ENCODE measurements around the gene FCAMR. TPM values are rescaled to one million over a fixed set of nuclear protein-coding genes. Genes with fewer than 3 reads are reported as not detected.

Gene FCAMR
- total RNA-seq, 1 donor from 2014 or later: not detected

DNA sequence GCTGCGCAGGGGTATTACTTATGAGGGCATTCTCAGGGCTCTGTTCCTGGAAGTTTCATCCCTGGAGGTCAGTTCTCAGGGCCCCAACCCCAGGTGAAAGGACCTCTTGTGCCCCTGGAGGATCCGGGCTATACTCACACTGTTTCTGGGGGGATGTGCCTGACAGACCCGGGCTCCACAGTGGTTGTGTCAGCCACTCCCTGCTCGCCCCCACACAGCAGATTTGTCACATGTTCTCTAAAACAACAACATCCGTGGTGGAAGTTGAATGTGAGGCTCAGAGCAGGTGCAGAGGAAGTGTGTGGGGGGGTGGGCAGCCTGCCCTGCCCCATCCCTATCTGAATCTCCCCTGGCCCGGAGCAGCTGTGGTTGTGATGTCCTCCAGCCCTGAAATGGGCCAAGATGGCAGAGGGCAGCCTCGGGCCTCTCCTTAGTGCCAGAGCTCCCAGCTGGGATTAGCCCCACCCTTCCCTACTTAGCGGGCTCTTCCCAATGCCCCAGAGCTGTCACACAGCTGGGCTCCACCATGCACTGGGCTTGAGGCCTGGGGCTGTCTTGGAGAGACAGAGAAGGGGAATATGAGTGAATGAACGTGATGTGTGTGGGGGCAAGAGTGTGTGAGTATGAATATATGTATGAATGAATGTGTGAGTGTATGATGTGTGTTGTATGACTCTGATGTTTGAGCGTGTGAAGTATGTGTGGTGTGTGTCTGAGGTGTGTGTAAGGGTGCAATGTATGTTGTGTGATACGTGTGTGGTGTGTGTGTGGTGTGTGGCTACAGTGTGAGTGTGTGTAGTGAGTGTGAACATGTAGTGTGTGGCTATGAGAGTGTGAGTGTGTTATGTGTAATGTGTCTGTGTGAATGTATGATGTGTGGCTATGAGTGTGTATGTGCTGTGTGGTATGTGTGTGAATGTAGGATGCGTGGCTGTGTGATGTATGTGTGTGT is 47.0 kb downstream of the FCAMR start:
- Histone ChIP-seq H3K4me3 (ENCODE audit: low read depth, low read length) (no peak overlapping the region), H3K27me3 (ENCODE audit: control insufficient read depth, insufficient read depth, low read length) (no peaks in the 10 kb centered on the region), H3K36me3 (ENCODE audit: control insufficient read depth, insufficient read depth, low read length) (no peaks in the 10 kb centered on the region)
- no peak for DNase-seq (ENCODE audit: low read depth)
- TF ChIP-seq, protein P1, sequence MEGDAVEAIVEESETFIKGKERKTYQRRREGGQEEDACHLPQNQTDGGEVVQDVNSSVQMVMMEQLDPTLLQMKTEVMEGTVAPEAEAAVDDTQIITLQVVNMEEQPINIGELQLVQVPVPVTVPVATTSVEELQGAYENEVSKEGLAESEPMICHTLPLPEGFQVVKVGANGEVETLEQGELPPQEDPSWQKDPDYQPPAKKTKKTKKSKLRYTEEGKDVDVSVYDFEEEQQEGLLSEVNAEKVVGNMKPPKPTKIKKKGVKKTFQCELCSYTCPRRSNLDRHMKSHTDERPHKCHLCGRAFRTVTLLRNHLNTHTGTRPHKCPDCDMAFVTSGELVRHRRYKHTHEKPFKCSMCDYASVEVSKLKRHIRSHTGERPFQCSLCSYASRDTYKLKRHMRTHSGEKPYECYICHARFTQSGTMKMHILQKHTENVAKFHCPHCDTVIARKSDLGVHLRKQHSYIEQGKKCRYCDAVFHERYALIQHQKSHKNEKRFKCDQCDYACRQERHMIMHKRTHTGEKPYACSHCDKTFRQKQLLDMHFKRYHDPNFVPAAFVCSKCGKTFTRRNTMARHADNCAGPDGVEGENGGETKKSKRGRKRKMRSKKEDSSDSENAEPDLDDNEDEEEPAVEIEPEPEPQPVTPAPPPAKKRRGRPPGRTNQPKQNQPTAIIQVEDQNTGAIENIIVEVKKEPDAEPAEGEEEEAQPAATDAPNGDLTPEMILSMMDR (IDR thresholded peaks at IDR 0.05; ENCODE audit: insufficient read depth, low read length, poor library complexity, severe bottlenecking): no peak

DNA sequence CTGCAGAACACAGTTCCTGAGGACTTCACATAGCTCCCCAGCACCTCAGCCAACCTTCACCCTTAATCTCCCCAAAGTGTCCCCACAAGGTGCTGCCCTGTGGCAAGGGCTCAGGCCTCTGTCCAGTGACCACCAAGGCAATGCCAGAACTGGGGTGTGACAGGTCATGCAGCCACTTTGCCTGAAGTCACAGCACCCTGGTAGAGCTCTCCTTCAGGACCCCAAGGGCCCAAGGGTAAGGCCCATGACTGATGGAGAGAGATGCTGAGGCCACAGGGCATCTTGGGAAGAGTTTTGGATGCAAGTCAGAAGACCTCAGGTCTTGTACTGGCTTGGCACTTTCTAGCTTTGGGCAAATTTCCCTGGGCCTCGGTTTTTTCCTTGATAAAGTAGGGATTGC is 47.7 kb downstream of the FCAMR start:
- TF ChIP-seq, protein P1 (IDR thresholded peaks at IDR 0.05; ENCODE audit: insufficient read depth, low read length, poor library complexity, severe bottlenecking): no peak
- Histone ChIP-seq H3K27me3 (ENCODE audit: control insufficient read depth, insufficient read depth, low read length) (no peaks in the 10 kb centered on the region), H3K36me3 (ENCODE audit: control insufficient read depth, insufficient read depth, low read length) (no peaks in the 10 kb centered on the region), H3K4me3 (ENCODE audit: low read depth, low read length) (no peak overlapping the region)
- no peak for DNase-seq (ENCODE audit: low read depth)

DNA sequence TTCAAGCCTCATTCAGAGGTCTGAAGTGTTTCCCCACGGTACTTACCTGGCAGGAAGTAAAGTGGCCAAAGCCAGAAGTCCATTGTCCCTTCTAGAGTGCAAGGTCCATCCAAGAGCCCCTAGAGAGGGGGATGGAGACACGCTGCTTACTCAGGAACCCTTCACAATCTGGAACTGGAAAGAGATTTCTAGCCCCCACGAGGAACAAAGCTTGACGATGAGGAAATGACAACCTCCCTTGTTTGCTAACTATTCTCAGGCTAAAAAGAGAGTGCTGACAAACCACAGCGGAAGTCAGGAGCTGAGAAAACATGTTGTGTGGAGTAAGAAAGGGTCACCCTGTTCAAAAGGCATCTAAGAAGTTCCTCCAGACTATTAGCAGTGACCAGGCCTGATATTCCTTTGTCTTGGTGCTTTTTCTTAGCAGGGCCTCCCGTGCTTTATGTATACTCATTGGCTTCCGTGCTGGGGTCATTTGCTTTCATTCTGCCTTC is 48.4 kb downstream of the FCAMR start, which contains the start of gene FCMR:
FCMR (minus strand) TSS at position 170 of the 494 bp plus-strand sequence; CDS start at position 83, 87 bp downstream.
- TF ChIP-seq, protein P1 (IDR thresholded peaks at IDR 0.05; ENCODE audit: insufficient read depth, low read length, poor library complexity, severe bottlenecking): no peak
- no peak for DNase-seq (ENCODE audit: low read depth)

DNA sequence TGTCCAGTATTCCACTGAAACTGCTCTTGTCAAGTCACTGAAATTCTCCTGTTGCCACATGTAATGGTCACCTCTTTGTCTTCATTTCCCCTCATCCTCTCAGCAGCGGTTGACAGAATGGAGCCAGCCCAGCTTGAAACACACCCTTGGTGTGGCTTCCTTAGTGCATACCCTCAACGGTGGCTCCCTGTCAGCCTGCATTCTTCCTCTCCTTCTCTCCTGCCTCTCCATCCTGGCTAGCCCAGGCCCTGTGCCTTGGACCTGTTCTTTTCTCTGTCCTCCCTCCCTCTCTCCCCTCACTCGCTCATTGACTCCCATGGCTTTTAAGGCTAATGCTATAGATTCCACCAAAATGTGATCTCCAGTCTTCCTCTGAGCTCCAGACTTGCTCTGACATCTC is 52.2 kb downstream of the FCAMR start:
- TF ChIP-seq, protein P1 (IDR thresholded peaks at IDR 0.05; ENCODE audit: insufficient read depth, low read length, poor library complexity, severe bottlenecking): no peak
- Histone ChIP-seq H3K4me3 (ENCODE audit: low read depth, low read length) (no peak overlapping the region), H3K27me3 (ENCODE audit: control insufficient read depth, insufficient read depth, low read length) (no peaks in the 10 kb centered on the region), H3K36me3 (ENCODE audit: control insufficient read depth, insufficient read depth, low read length) (no peaks in the 10 kb centered on the region)
- DNase-seq (ENCODE audit: low read depth): no peak

More for the DNA sequence above, 48.4 kb downstream of the FCAMR start, which contains the start of gene FCMR:
- Histone ChIP-seq H3K4me3 (ENCODE audit: low read depth, low read length) (no peak within 1 kb of the TSS), H3K36me3 (ENCODE audit: control insufficient read depth, insufficient read depth, low read length) (no peaks in the 10 kb centered on the region), H3K27me3 (ENCODE audit: control insufficient read depth, insufficient read depth, low read length) (no peaks in the 10 kb centered on the region)

DNA sequence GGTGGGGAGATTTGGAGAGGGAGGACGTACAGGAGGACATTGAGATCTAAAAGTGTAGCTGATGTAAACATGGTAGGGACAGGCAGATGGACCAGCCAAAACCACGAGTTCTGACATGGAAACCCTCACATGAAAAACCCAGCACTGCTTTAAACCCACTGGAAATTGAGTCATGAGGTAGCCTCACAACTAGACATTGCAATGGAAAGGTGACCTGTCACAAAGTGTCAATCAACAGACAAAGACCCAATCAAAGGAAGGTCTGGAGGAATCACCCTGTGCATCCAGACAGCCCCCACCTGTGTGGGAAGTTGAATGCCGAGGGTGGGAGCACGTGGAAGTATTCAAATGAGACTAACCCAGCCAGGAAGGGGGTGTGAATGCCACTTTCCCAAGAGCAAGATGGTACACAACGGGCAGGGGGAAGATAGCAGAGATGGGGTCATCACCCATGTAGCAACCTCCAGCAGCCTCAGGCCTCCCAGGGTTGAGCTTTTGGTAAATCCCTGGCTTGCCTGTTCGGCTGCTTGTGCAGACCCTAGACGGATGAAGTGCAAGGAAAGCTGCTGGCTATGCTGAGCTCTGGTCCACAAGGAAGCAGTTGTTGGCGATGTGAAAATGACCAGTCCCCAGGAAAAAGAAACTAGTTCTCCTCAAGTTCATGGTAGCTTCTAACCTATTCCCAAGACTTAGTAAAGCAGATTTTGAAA is 54.1 kb downstream of the FCAMR start:
- TF ChIP-seq, protein P1 (IDR thresholded peaks at IDR 0.05; ENCODE audit: insufficient read depth, low read length, poor library complexity, severe bottlenecking): no peak
- DNase-seq (ENCODE audit: low read depth): no peak
- Histone ChIP-seq H3K4me3 (ENCODE audit: low read depth, low read length) (no peak overlapping the region), H3K36me3 (ENCODE audit: control insufficient read depth, insufficient read depth, low read length) (no peaks in the 10 kb centered on the region), H3K27me3 (ENCODE audit: control insufficient read depth, insufficient read depth, low read length) (no peaks in the 10 kb centered on the region)

Data from kidney epithelial cell (primary cell).